ENCODE results near the gene GBP4. TPM values are rescaled to one million over a fixed set of nuclear protein-coding genes. Genes with fewer than 3 reads are reported as not detected.

Gene GBP4
- polyA plus RNA-seq, 1 experiment = not detected

GRCh38 chr1:89211035-89211634 lies 12.4 kb upstream of the GBP4 start:
- Histone ChIP-seq H3K27me3 (ENCODE audit: control insufficient read depth, insufficient read depth, low read length) (no peaks in the 10 kb centered on the region), H3K4me3 (ENCODE audit: low read depth, low read length) (no peak overlapping the region), H3K9me3 (ENCODE audit: control insufficient read depth, insufficient read depth, low read length) (no peaks in the 10 kb centered on the region), H3K27ac (ENCODE audit: low read depth, low read length) (no peak overlapping the region)
- ChIA-PET CTCF (no interaction called here), POLR2A (no interaction called here)
- DNase-seq (ENCODE audit: low read depth, low spot score) = no peak
- TF ChIP-seq CTCF (IDR thresholded peaks at IDR 0.05; ENCODE audit: low read depth, low read length) = no peak

- Histone ChIP-seq H3K4me3 (ENCODE audit: low read depth, low read length) (no peak overlapping the region), H3K27me3 (ENCODE audit: control insufficient read depth, insufficient read depth, low read length) (no peaks in the 10 kb centered on the region), H3K9me3 (ENCODE audit: control insufficient read depth, insufficient read depth, low read length) (peaks cover 6% of the 10 kb centered on the region; the same call in 1 of the 2 replicates), H3K27ac (ENCODE audit: low read depth, low read length) (no peak overlapping the region)
- TF ChIP-seq CTCF (IDR thresholded peaks at IDR 0.05; ENCODE audit: low read depth, low read length) = no peak
- ChIA-PET POLR2A (no interaction called here), CTCF (no interaction called here)
- no peak for DNase-seq (ENCODE audit: low read depth, low spot score)
Observed at GRCh38 chr1:89206373-89206772, 7.6 kb upstream of the GBP4 start.

GRCh38 chr1:89203166-89203565 lies 4.4 kb upstream of the GBP4 start:
- ChIA-PET CTCF (no interaction called here), POLR2A (no interaction called here)
- no peak overlapping the region for H3K4me3 ChIP-seq (ENCODE audit: low read depth, low read length)
- no peak for DNase-seq (ENCODE audit: low read depth, low spot score)
- no peaks in the 10 kb centered on the region for H3K27me3 ChIP-seq (ENCODE audit: control insufficient read depth, insufficient read depth, low read length)
- TF ChIP-seq CTCF (IDR thresholded peaks at IDR 0.05; ENCODE audit: low read depth, low read length) = no peak
- H3K27ac ChIP-seq (ENCODE audit: low read depth, low read length) = no peak overlapping the region
- peaks cover 6% of the 10 kb centered on the region; the same call in 1 of the 2 replicates for H3K9me3 ChIP-seq (ENCODE audit: control insufficient read depth, insufficient read depth, low read length)

GRCh38 chr1:89201106-89201794 lies 2.5 kb upstream of the GBP4 start:
- ChIA-PET CTCF (no interaction called here), POLR2A (no interaction called here)

More at GRCh38 chr1:89201106-89201794, 2.5 kb upstream of the GBP4 start:
- no peak for TF ChIP-seq CTCF (IDR thresholded peaks at IDR 0.05; ENCODE audit: low read depth, low read length)
- Histone ChIP-seq H3K9me3 (ENCODE audit: control insufficient read depth, insufficient read depth, low read length) (peaks cover 6% of the 10 kb centered on the region; the same call in 1 of the 2 replicates), H3K4me3 (ENCODE audit: low read depth, low read length) (no peak overlapping the region), H3K27ac (ENCODE audit: low read depth, low read length) (no peak overlapping the region), H3K27me3 (ENCODE audit: control insufficient read depth, insufficient read depth, low read length) (no peaks in the 10 kb centered on the region)
- DNase-seq (ENCODE audit: low read depth, low spot score) = no peak

All from AG04450 (cell line).